Dendritic cell treated with granulocyte-macrophage colony-stimulating factor and Interleukin-4, amounts not matched to agents 40 ng/mL and 50 ng/mL, for 4 days (primary cell): ENCODE measurements around the gene LDB2.

Source experiments
- H3K27ac Mint-ChIP-seq: one replicate; pipeline ENCODE4 v1.8.0; 2022; ENCODE audit warnings: mild to moderate bottlenecking, mixed read lengths
- H3K27me3 Mint-ChIP-seq: one replicate; pipeline ENCODE4 v1.8.0; 2022; ENCODE audit warnings: mild to moderate bottlenecking, mixed read lengths
- H3K36me3 Mint-ChIP-seq: one replicate; pipeline ENCODE4 v1.8.0; 2022; ENCODE audit warnings: low read depth, mixed read lengths
- H3K4me1 Mint-ChIP-seq: one replicate; pipeline ENCODE4 v1.8.0; 2022; ENCODE audit warnings: low read depth, mixed read lengths
- H3K4me3 Mint-ChIP-seq: one replicate; pipeline ENCODE4 v1.8.0; 2022; ENCODE audit warnings: mild to moderate bottlenecking, moderate library complexity, mixed read lengths
- H3K9me3 Mint-ChIP-seq: one replicate; pipeline ENCODE4 v1.8.0; 2022; ENCODE audit warnings: mixed read lengths
- intact Hi-C: fragments of 100-400 bp; cut with micrococcal nuclease; formaldehyde crosslinking; loops from one replicate; pipeline ENCODE4 v1.15.0; 2022

Gene LDB2

DNA sequence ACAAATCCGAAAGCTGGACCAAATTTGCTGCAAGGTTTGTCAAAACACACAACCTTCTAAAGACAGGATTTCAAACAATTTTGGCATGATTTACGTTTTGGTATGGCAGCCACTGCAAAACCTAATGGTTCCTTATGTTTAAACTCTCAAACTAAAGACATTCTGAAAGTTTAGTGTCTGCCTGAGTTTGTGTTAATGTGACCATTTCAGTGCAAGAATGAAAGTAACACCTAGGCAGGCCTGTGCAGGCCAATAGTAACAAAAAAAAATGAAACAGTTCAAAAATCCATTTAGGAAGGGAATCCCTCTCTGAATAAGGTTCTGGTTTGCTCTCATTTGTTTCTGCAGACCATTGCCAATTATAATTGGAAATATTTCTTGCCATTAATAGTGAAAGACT lies 1.9 kb upstream of the LDB2 start:
- Mint-ChIP-seq H3K4me1 (no peaks in the 10 kb centered on the region), H3K9me3 (no peaks in the 10 kb centered on the region), H3K4me3 (no peak overlapping the region), H3K36me3 (no peaks in the 10 kb centered on the region), H3K27me3 (peaks cover 16% of the 10 kb centered on the region), H3K27ac (no peak overlapping the region)
- intact Hi-C loops = no loop called here

DNA sequence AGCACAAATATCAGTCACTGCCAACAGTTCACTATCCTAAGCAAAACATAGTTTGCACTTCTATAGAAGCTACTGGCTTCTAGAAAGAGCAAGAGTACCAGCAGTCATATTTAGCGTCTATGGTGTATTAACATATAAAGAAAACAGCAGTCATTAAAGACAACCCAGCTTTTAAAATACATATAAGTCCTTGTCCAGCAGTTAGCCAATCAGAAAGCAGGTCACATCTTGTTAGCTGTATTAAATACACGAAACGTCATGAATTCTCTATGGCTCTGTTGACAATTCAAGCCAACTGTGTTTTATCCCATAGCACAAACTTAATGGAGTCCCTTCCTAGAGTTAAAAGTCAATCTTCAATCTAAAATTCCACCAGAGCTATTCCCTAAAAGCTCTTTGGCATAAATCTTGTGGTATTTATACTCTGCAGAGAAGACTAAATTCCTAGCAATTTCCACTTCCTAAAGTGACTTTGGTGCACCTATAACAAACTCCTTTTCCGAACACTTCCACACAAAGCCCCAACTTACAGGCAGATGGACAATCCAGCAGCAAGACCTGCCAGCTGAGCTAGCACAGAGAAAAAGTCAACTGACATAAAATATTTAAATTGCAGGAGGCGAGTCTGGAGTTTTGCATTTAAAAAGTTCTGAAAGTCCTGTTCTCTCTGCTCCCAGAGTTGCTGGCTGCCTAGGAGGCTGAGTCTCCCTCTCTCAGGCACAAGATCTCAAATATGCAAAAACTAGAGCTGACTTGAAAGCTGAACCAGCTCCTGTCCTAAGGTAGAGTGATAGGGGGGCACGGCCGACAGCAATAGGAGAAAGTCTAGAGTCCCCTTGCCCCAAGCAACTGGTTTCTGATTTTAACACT lies 1.3 kb downstream of the LDB2 start:
- Mint-ChIP-seq H3K4me1 (no peaks in the 10 kb centered on the region), H3K36me3 (no peaks in the 10 kb centered on the region), H3K4me3 (no peak overlapping the region), H3K27ac (no peak overlapping the region), H3K27me3 (peaks cover 16% of the 10 kb centered on the region), H3K9me3 (no peaks in the 10 kb centered on the region)
- intact Hi-C loops = no loop called here

DNA sequence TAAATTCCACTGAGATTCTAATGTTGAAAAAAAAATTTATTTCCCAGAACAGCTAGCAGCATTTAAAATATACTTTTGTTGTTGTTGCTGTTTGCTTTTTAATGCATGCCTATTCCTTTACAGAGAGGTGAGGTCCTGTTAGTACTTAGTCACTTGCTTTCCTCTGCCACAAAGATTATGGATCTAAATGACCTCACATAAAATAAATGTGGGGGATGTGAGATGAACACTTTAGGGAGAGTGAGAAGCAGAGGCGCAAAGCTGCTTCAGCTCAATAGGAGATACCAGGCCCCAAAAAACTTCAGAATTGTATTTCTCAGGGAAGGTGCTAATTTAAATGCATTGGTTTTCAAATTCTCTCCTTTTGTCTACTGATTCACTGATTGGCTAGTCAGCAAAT lies 4.0 kb downstream of the LDB2 start:
- no peaks in the 10 kb centered on the region for H3K4me1 Mint-ChIP-seq
- no peak overlapping the region for H3K4me3 Mint-ChIP-seq

DNA sequence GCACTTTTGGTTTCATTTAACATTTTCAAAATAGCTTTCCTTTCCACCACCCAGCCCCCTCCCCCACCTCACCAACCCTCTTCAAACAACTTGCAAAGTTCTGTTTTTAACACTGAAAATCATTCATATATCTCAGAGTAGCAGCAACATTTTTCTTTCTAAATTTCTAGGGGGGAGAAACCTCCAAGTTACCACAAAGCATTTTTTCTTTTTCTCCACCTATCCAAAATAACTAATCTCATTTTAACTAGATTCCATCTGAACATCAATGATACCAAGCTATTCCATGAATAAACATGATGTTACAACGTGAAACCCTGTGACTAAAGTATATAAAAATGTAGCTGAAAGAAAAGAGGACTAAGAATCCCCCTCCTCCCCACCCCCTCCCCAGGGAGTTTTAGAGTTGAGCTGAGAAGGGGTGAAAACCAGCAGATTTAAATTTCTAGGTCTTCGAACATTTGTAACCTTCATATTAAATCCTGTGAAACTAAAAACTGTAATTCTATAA lies 5.2 kb downstream of the LDB2 start:
- H3K4me1 Mint-ChIP-seq = no peaks in the 10 kb centered on the region
- no peaks in the 10 kb centered on the region for H3K9me3 Mint-ChIP-seq
- intact Hi-C loops = no loop called here
- no peak overlapping the region for H3K4me3 Mint-ChIP-seq
- H3K36me3 Mint-ChIP-seq = no peaks in the 10 kb centered on the region
- H3K27ac Mint-ChIP-seq = no peak overlapping the region
- H3K27me3 Mint-ChIP-seq = peaks cover 10% of the 10 kb centered on the region

More for the DNA sequence above, 4.0 kb downstream of the LDB2 start:
- H3K27me3 Mint-ChIP-seq = peaks cover 16% of the 10 kb centered on the region
- intact Hi-C loops = no loop called here
- H3K9me3 Mint-ChIP-seq = no peaks in the 10 kb centered on the region
- H3K27ac Mint-ChIP-seq = no peak overlapping the region
- H3K36me3 Mint-ChIP-seq = no peaks in the 10 kb centered on the region

DNA sequence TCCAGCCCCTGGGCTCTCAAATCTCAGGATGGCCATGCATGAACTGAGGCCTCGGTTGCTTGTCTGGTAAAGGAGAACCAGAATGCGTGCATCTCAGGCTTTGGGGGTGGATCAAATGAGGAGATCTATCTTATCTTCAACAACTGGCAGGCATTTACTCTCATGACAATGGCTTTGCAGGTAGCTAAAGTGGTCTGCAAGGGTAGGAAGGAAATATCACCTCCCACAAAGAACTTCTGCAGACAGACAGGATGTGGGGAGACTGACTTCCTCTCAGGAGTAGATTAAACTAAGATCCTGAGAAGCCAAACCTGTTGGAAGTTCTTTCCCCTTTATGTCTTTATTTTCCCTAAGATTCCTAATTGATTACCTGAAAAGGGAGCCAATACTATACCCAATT lies 7.8 kb downstream of the LDB2 start:
- Mint-ChIP-seq H3K36me3 (no peaks in the 10 kb centered on the region), H3K27me3 (no peaks in the 10 kb centered on the region), H3K27ac (no peak overlapping the region), H3K4me1 (no peaks in the 10 kb centered on the region), H3K9me3 (no peaks in the 10 kb centered on the region), H3K4me3 (no peak overlapping the region)
- intact Hi-C loops = no loop called here

DNA sequence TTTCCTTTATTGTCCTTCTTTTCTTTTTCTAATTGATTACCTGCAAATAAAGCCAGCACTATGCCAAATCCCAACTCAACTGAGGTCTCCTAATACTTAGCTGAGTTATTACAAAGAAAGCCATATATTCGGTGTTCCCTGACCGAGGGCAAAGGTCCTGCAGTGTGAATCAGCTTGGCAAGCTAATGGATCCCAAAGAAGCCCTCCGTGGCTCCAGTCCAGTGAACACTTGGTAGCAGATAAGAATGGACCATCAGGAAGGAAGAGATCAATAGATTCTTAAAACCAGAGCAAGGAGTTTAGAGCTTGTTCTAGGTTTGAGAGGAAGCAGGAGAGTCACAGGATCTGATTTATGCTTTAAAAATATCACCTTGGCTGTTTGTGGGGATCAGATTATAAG lies 8.5 kb downstream of the LDB2 start:
- intact Hi-C loops = no loop called here
- no peaks in the 10 kb centered on the region for H3K9me3 Mint-ChIP-seq
- H3K4me1 Mint-ChIP-seq = no peaks in the 10 kb centered on the region
- no peak overlapping the region for H3K4me3 Mint-ChIP-seq
- H3K36me3 Mint-ChIP-seq = no peaks in the 10 kb centered on the region
- H3K27me3 Mint-ChIP-seq = no peaks in the 10 kb centered on the region
- H3K27ac Mint-ChIP-seq = no peak overlapping the region

DNA sequence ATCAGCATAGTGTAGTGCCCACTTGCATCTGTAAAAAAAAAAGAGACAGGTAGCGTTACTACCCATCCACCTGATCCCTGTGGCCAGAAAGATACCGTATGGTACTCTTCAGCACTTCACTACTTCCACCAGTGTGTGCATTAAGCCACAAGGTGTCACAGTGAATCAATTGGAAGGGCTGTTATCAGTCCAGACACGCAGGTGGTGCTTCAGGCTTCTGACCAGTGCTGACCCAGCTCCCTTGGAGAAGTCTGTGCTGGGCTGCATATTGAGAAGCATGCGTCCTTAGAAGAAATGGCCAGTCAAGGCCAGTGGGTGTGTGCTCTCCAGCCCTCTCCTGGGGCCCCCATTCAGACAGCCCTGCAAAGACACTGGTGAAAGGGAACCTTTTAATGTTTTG lies 10.6 kb downstream of the LDB2 start:
- no peak overlapping the region for H3K4me3 Mint-ChIP-seq
- no peak overlapping the region for H3K27ac Mint-ChIP-seq
- H3K36me3 Mint-ChIP-seq = no peaks in the 10 kb centered on the region
- intact Hi-C loops = no loop called here
- H3K4me1 Mint-ChIP-seq = no peaks in the 10 kb centered on the region
- no peaks in the 10 kb centered on the region for H3K9me3 Mint-ChIP-seq
- no peaks in the 10 kb centered on the region for H3K27me3 Mint-ChIP-seq

DNA sequence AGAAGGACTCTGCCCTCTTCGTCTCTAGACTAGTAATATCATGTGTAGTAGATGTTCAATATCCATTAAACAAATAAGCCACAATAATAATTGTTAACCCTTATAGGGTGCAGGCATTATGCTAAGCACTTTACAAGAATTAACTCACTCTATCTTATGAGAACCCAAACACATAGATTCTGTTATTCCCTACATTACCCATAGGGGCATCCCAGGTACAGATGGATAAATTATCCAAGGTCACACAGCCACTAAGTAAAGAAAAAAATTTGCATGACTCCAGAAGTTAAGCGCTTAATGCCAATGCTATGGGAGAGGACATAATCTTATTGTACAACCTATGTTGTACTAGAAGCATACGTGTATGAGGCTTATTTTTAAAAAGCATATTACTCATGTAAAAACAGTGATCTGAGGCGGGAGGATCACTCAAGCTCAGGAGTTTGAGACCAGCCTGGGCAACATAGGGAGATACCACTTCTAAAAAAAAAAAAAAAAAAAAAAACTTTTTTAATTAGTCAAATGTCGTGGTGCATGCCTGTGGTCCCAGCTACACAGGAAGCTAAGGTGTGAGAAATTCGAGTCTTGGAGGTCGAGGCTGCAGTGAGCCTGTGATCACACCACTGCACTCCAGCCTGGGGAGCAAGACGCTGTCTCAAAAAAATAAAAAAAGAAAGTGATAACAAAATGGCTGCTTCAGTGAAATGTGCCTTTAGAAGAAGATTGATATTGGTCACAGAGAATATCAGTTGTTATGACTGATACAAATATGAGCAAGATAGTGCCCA lies 13.6 kb downstream of the LDB2 start:
- Mint-ChIP-seq H3K27ac (no peak overlapping the region), H3K4me1 (no peaks in the 10 kb centered on the region), H3K36me3 (no peaks in the 10 kb centered on the region), H3K4me3 (no peak overlapping the region), H3K9me3 (no peaks in the 10 kb centered on the region), H3K27me3 (no peaks in the 10 kb centered on the region)
- intact Hi-C loops = no loop called here

DNA sequence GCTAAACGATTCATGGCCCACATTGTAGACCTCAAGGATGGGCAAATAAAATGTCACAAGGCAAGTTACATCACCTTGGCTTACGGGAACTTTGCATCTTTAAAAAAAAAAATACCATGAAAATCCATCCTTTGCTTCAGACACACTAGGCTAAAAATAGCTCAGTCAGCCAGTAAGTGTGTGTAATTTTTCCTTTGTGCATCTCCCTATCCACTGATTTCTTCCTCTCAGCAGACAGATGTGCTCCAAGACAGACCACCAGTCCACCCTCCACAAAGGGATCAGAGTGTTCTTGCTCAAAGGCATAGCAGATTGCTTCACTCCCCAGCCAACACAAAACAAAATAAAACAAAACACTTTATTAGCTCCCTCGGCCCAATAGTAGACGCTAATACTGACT lies 14.6 kb downstream of the LDB2 start:
- Mint-ChIP-seq H3K36me3 (no peaks in the 10 kb centered on the region), H3K4me3 (no peak overlapping the region), H3K4me1 (no peaks in the 10 kb centered on the region), H3K9me3 (no peaks in the 10 kb centered on the region), H3K27ac (no peak overlapping the region), H3K27me3 (no peaks in the 10 kb centered on the region)
- intact Hi-C loops = no loop called here

DNA sequence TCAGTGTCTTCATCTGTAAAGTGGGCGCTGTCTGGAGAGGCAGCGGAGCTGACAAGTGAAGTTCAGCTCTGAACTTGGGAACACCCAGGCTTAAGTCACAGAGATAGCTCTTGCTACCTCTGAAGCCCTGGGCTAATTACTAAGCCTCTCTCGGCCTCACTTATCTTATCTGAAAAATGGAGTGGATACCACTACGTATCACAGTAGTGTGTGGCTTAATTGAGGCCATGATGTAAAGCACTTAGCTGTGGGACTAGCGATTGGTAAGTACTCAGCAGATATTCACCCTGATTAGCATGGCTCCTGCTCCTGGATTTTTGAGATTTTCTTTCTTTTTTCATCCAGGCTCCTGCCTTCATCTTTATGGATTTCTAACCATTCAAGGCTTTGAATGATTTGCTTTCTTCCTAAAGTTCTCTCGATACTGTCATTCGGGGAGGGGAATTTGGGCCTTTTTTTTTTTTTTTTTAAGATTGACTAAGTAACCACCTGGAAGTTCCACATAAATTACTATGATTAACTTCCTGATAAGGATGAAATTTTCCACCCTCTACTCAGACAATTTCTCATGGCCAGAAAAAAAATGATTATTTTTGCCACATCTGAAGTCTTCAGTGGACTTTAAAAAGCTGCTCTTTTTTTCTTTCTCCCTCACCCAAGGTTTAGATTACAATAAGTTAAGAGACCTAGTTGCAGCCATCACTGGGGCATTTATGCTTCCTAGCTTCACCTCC lies 17.1 kb downstream of the LDB2 start:
- Mint-ChIP-seq H3K4me1 (no peaks in the 10 kb centered on the region), H3K4me3 (no peak overlapping the region), H3K27me3 (no peaks in the 10 kb centered on the region), H3K36me3 (no peaks in the 10 kb centered on the region), H3K9me3 (no peaks in the 10 kb centered on the region), H3K27ac (no peak overlapping the region)
- intact Hi-C loops = no loop called here

DNA sequence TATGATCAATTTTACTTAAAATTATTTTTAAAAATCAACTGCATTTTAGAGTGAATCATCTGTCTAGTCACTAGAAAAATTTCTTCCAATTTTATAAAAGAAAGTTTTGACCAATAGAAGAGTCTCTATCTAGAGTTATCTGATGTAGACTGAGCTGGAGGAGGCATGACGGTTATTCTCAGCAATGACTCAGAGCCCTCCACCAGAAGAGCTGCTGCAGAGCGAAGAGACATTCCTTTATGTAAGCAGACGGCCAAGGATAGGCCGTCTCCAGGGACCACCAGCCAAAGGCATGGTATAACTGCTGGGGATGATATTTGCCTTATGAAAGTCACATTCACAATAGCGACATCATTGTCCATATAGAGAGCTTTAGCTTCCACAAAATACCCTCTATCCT lies 23.0 kb downstream of the LDB2 start:
- no peaks in the 10 kb centered on the region for H3K4me1 Mint-ChIP-seq
- H3K36me3 Mint-ChIP-seq = no peaks in the 10 kb centered on the region
- no peaks in the 10 kb centered on the region for H3K27me3 Mint-ChIP-seq
- no peak overlapping the region for H3K27ac Mint-ChIP-seq
- intact Hi-C loops = no loop called here
- H3K9me3 Mint-ChIP-seq = no peaks in the 10 kb centered on the region
- no peak overlapping the region for H3K4me3 Mint-ChIP-seq

DNA sequence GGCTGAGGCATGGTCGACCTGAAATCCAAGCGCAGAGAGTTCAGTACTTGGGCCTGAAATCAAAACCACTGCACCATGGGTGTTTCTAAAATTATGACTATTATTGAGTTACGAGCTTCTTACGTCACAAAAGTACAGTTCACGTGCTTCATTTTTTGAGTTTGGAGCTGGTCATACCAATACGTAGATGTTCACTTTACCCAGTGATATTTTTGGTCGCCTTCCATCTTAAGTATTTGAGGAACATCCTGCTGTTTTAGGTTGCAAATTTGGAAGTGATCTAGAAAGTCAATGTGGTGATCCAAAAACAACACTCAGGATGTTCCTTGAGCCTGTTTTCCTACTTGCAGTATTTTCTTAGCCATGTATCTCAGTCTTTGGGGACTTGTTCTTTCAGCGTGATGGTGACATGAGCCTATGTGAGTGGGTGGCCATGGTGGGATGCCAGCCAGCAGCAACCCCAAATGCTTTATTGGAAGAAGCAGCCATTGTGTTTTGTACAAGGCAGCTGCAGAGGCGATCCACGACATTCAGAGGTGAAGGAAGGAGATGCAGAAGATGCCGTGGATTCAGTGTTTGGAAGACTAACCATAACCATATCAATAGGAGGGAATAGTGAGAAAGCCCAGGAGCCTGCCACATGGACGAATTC lies 28.7 kb downstream of the LDB2 start:
- Mint-ChIP-seq H3K36me3 (no peaks in the 10 kb centered on the region), H3K27me3 (no peaks in the 10 kb centered on the region), H3K27ac (no peak overlapping the region), H3K4me1 (peaks cover 5% of the 10 kb centered on the region), H3K4me3 (no peak overlapping the region), H3K9me3 (no peaks in the 10 kb centered on the region)
- intact Hi-C loops = no loop called here

DNA sequence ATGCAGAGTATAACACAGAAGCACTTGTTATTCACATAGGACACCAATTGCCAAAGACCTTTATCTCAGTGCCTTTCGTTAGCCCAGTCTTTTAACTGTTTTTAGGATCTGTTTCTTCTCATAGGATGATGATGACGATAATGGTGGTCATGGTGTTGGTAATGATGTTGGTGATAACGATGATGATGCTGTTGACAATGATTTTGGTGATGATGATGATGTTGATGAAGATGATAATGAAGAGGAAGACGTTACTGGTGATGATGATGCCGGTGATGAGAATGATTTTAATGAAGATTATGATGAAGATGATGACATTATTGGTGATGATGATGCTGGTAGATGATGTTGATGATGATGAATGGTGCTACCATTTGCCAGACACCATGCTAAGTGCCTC lies 29.8 kb downstream of the LDB2 start:
- no peaks in the 10 kb centered on the region for H3K27me3 Mint-ChIP-seq

More for the DNA sequence above, 29.8 kb downstream of the LDB2 start:
- no peak overlapping the region for H3K4me3 Mint-ChIP-seq
- H3K27ac Mint-ChIP-seq = no peak overlapping the region
- peaks cover 5% of the 10 kb centered on the region for H3K4me1 Mint-ChIP-seq
- H3K9me3 Mint-ChIP-seq = no peaks in the 10 kb centered on the region
- intact Hi-C loops = no loop called here
- no peaks in the 10 kb centered on the region for H3K36me3 Mint-ChIP-seq
